OCI-LY7 (cell line): ENCODE measurements around the gene SUSD5.

Experiments
- CTCF ChIP-seq: fragments of 200-600 bp; sonication (generic); conservative IDR thresholded peaks from 2 replicates; pipeline ENCODE4 v1.5.1; 2014; ENCODE audit warnings: mild to moderate bottlenecking, antibody characterized with exemption, low read length, moderate library complexity, mixed read lengths
- EZH2phosphoT487 ChIP-seq: fragments of 200-600 bp; sonication (generic); IDR thresholded peaks from 2 replicates; pipeline ENCODE4 v1.6.1; 2018; ENCODE audit warnings: low read depth, borderline replicate concordance, mild to moderate bottlenecking, mixed run types, antibody characterized with exemption, low read length, moderate library complexity, mixed read lengths

GRCh38 chr3:33209357-33209756 is 9.3 kb downstream of the SUSD5 start:
- TF ChIP-seq CTCF (no peak), EZH2phosphoT487 (no peak)
